Measurements from ENCODE around the gene IGSF21.

GRCh38 chr1:18229625-18230024 lies 122.0 kb downstream of the IGSF21 start:
- TF ChIP-seq CTCF (IDR thresholded peaks at IDR 0.05) (no peak), EZH2 (IDR thresholded peaks at IDR 0.05; ENCODE audit: borderline replicate concordance, insufficient read depth, low read depth, low read length, poor library complexity, severe bottlenecking) (no peak)
